H1 (cell line): Measurements from ENCODE around the gene AGBL1. TPM values are rescaled to one million over a fixed set of nuclear protein-coding genes. Genes with fewer than 3 reads are reported as not detected.

Source experiments
- EP300 ChIP-seq, 2 experiments: IDR thresholded peaks; 1 replicate in 1 of 2; 2 replicates in 1 of 2; pipeline ENCODE4 v1.6.1; 2011 to 2012; ENCODE audit warnings: low read depth in 2 of 2, low read length in 2 of 2, mild to moderate bottlenecking in 2 of 2, borderline replicate concordance in 1 of 2, inconsistent platforms in 1 of 2, moderate library complexity in 1 of 2
- GTF2F1 ChIP-seq: IDR thresholded peaks from 2 replicates; pipeline ENCODE4 v1.6.1; 2012; ENCODE audit warnings: low read depth, low read length, improper control_type of control experiment, borderline replicate concordance
- TEAD4 ChIP-seq: IDR thresholded peaks from 2 replicates; pipeline ENCODE4 v1.6.1; 2012; ENCODE audit warnings: low read depth, low read length, inconsistent platforms, mixed read lengths
- polyA plus RNA-seq, 7 experiments: library from polyadenylated mRNA; depleted of rRNA in 3 of 7; stranded (reverse) in 5 of 7; unstranded in 2 of 7; fragments of >200 nt in 5 of 7; fragments of 200-250 nt in 2 of 7; gene quantifications; 1 replicate in 5 of 7; 2 replicates in 1 of 7; 4 replicates in 1 of 7; pipeline versions ENCODE4 v1.2.1 to v1.2.3, GENCODE V29; 2011 to 2013; ENCODE audit warnings: missing spikeins in 2 of 7, mixed read lengths in 2 of 7
- total RNA-seq: library from RNA; stranded (reverse); fragmentation: NEBNext Ultra II Directional; extraction: Animal tissue kit (Norgen Biotek cat#: 25700); gene quantifications from 2 replicates; pipeline ENCODE4 v1.2.1, GENCODE V29; 2021
- TF ChIP-seq, protein P1 (sequence below): IDR thresholded peaks from 2 replicates; pipeline ENCODE4 v1.6.1; 2012; ENCODE audit warnings: low read length, inconsistent platforms

AGBL1 gene
- total and polyA plus RNA-seq, 2 of the 8 experiments (the other 6 are each of a cell fraction or from before 2014, with no cell fraction given), result not detected

DNA sequence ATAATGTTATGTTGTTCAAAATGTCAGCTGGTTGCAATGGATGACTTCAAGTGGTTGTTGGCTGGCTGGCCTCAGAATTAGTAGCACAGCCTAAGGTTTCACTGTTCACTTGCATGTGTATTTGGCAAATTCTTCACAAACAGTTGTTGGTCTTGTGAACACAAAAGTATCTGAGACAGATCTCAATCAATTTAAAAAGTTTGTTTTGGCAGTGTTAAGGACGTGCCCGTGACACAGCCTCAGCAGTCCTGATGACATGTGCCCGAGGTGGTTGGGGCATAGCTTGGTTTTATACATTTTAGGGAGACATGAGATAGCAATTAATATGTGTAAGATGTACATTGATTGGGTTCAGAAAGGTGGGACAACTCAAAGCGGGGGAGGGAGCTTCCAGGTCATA is 436.0 kb downstream of the AGBL1 start (continued):
- TF ChIP-seq TEAD4 (no peak), GTF2F1 (no peak), EP300 (IDR thresholded peaks at IDR 0.05; ENCODE audit: borderline replicate concordance in 1 of 2, low read depth in 2 of 2, low read length in 2 of 2) (no peak)
- TF ChIP-seq, protein P1, sequence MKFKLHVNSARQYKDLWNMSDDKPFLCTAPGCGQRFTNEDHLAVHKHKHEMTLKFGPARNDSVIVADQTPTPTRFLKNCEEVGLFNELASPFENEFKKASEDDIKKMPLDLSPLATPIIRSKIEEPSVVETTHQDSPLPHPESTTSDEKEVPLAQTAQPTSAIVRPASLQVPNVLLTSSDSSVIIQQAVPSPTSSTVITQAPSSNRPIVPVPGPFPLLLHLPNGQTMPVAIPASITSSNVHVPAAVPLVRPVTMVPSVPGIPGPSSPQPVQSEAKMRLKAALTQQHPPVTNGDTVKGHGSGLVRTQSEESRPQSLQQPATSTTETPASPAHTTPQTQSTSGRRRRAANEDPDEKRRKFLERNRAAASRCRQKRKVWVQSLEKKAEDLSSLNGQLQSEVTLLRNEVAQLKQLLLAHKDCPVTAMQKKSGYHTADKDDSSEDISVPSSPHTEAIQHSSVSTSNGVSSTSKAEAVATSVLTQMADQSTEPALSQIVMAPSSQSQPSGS, result no peak
- TF ChIP-seq, all 59 proteins: peak for 0
